Caki2 (cell line): Measurements from ENCODE around the gene PDGFA. TPM values are rescaled to one million over a fixed set of nuclear protein-coding genes. Genes with fewer than 3 reads are reported as not detected.

Experiments used
- DNase-seq: peaks from one replicate; pipeline ENCODE4 v3.0.0-alpha.2; 2015; ENCODE audit warnings: low read depth
- in situ Hi-C: cut with HindIII; loops from 2 replicates; pipeline ENCODE4 v1.10.0; 2016; ENCODE audit warnings: low sequenced_read_pairs, low pct_unique_long_range_greater_than_20kb, mixed read lengths
- total RNA-seq: library from RNA; depleted of rRNA; stranded (reverse); fragments of >200 nt; shearing (Covaris generic); gene quantifications from 2 replicates; pipeline ENCODE4 v1.2.3, GENCODE V29; 2014; ENCODE audit warnings: low replicate concordance

PDGFA gene
- total RNA-seq, 1 experiment from 2014 or later: 25.8 TPM

- peak; percentile 73 for DNase-seq
- in situ Hi-C loops: no loop called here
Observed at GRCh38 chr7:522071-522950, 2.7 kb upstream of the PDGFA start.

GRCh38 chr7:521221-522070 lies 1.8 kb upstream of the PDGFA start:
- DNase-seq: peak; percentile 73
- in situ Hi-C loops: no loop called here

- in situ Hi-C loops: no loop called here
- DNase-seq: no peak
Observed at GRCh38 chr7:520503-521161, 986 bp upstream of the PDGFA start.

- in situ Hi-C loops: no loop called here
- DNase-seq: peak; percentile 85
Observed at GRCh38 chr7:518630-519483, 789 bp downstream of the PDGFA start.

- in situ Hi-C loops: no loop called here
- peak; percentile 68 for DNase-seq
Observed at GRCh38 chr7:517774-518629, 1.6 kb downstream of the PDGFA start.

GRCh38 chr7:516606-517456 lies 2.8 kb downstream of the PDGFA start:
- in situ Hi-C loops: no loop called here
- DNase-seq: peak; percentile 68

GRCh38 chr7:516216-516605 lies 3.4 kb downstream of the PDGFA start:
- in situ Hi-C loops: no loop called here
- no peak for DNase-seq

GRCh38 chr7:515628-516027 lies 4.0 kb downstream of the PDGFA start:
- DNase-seq: no peak
- in situ Hi-C loops: no loop called here

GRCh38 chr7:514651-515598 lies 4.7 kb downstream of the PDGFA start:
- in situ Hi-C loops: no loop called here
- DNase-seq: no peak

GRCh38 chr7:514242-514641 lies 5.4 kb downstream of the PDGFA start:
- no peak for DNase-seq
- in situ Hi-C loops: no loop called here

- in situ Hi-C loops: no loop called here
- DNase-seq: no peak
Observed at GRCh38 chr7:513521-514166, 6.0 kb downstream of the PDGFA start.

- in situ Hi-C loops: no loop called here
- no peak for DNase-seq
Observed at GRCh38 chr7:512541-513311, 6.9 kb downstream of the PDGFA start.

- in situ Hi-C loops: no loop called here
- no peak for DNase-seq
Observed at GRCh38 chr7:512146-512510, 7.5 kb downstream of the PDGFA start.

GRCh38 chr7:511476-512145 lies 8.0 kb downstream of the PDGFA start:
- in situ Hi-C loops: no loop called here
- no peak for DNase-seq
